Muscle layer of duodenum (tissue), 2 donors: Measurements from ENCODE around the gene IRF6.

ENCODE experiments used
- H3K27ac ChIP-seq: one replicate; pipeline ENCODE4 v1.7.0; 2013; ENCODE audit warnings: mild to moderate bottlenecking, low read length
- H3K27me3 ChIP-seq: one replicate; pipeline ENCODE4 v1.7.0; 2013; ENCODE audit warnings: low read depth, mild to moderate bottlenecking, control low read depth, low read length
- H3K36me3 ChIP-seq, 2 donors: one replicate each; pipeline ENCODE4 v1.7.0; 2013; ENCODE audit warnings: low read length in 2 of 2, control low read depth in 1 of 2, mild to moderate bottlenecking in 1 of 2; ENCODE audit not compliant: insufficient read depth in 2 of 2, control insufficient read depth in 1 of 2
- H3K4me1 ChIP-seq, 2 donors: one replicate each; pipeline ENCODE4 v1.7.0; 2013; ENCODE audit warnings: low read length in 2 of 2, mild to moderate bottlenecking in 2 of 2, control low read depth in 1 of 2, moderate library complexity in 1 of 2; ENCODE audit not compliant: insufficient read depth in 2 of 2, control insufficient read depth in 1 of 2
- H3K4me3 ChIP-seq, 2 donors: one replicate each; pipeline ENCODE4 v1.7.0; 2013; ENCODE audit warnings: low read length in 2 of 2, low read depth in 1 of 2, mild to moderate bottlenecking in 1 of 2
- H3K9me3 ChIP-seq, 2 donors: one replicate each; pipeline ENCODE4 v1.7.0; 2013; ENCODE audit warnings: low read length in 2 of 2, control low read depth in 1 of 2, mild to moderate bottlenecking in 1 of 2; ENCODE audit not compliant: control insufficient read depth in 1 of 2
- donor health status: healthy.

Gene IRF6

DNA sequence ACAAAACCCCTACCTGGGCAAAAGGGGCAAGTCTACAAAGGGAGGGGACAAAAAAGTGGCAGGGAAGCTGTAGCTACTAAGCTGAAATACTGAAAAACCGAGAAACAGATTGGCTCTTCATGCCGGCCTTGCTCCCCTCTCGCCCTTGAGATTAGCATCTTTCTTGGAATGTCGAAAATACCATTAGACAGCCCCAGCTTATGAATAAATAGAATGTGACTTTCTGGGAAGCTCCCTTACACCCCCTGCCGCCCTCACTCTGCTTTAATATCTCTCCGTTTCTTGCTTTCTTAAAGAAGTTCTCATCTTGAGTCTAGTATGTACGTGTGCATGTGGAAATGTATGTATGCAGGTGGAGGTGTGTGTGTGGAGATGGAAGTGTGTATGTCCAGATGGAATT is 36.0 kb downstream of the IRF6 start:
- Histone ChIP-seq H3K36me3 (no peaks in the 10 kb centered on the region), H3K27ac (peak overlapping the region; percentile 89), H3K9me3 (no peaks in the 10 kb centered on the region), H3K27me3 (no peaks in the 10 kb centered on the region), H3K4me3 (peak overlapping the region; percentile 21 to 52), H3K4me1 (peaks cover 11 to 36% of the 10 kb centered on the region in 2 donors)

GRCh38 chr1:209769171-209769904 is 36.6 kb downstream of the IRF6 start:
- H3K4me1 ChIP-seq: peaks cover 11 to 36% of the 10 kb centered on the region in 2 donors
- H3K27ac ChIP-seq: peak overlapping the region; percentile 89
- H3K36me3 ChIP-seq: no peaks in the 10 kb centered on the region
- peak overlapping the region; percentile 21 to 52 for H3K4me3 ChIP-seq
- H3K27me3 ChIP-seq: no peaks in the 10 kb centered on the region
- no peaks in the 10 kb centered on the region for H3K9me3 ChIP-seq

DNA sequence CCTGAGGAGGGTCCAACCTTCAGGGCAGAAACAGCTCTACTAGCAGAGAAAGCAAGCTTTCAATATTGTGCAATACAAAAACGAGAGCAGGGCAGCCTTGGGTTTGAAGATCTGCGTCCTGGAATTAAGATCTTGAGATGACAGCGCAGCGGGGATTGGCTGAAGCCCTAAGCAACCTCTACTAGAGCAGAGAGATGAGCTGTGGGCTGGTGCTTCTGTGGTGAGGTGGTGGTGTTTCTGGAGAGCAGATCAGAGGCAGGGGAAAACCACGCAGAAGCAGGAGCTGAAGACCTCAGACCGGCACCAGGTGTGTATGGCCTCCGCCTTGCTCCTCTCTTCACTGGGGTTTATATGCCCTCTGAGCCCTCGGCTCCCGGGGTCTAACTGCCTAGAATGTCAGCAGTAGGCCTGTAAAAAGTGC is 37.6 kb downstream of the IRF6 start:
- peak overlapping the region; percentile 21 to 52 for H3K4me3 ChIP-seq
- peaks cover 11 to 36% of the 10 kb centered on the region in 2 donors for H3K4me1 ChIP-seq
- H3K27me3 ChIP-seq: no peaks in the 10 kb centered on the region
- no peaks in the 10 kb centered on the region for H3K9me3 ChIP-seq
- H3K36me3 ChIP-seq: no peaks in the 10 kb centered on the region
- H3K27ac ChIP-seq: peak overlapping the region; percentile 89

DNA sequence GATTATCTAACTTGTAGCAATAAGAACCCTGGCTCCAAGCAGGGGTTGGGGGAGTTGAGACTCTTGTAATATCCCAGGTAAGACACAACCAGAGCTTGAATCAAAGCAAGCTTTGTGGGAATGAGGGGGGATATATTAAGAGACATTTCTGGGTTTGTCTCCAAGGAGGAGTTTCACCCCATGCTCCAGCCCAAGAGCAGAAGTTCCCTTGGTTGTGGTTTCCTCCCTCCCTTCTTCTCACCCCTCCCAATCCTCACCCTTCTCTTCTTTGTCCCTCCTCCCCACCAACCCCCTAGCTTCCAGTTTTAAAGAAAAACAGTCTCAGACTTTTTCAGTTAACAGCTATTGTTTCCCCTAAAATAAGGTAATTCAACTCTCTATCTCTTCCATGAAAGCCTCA is 38.2 kb downstream of the IRF6 start:
- Histone ChIP-seq H3K9me3 (no peaks in the 10 kb centered on the region), H3K36me3 (no peaks in the 10 kb centered on the region), H3K27ac (peak overlapping the region; percentile 89), H3K4me1 (peaks cover 11 to 36% of the 10 kb centered on the region in 2 donors), H3K4me3 (peak overlapping the region in 1 of 2 donors; percentile 5), H3K27me3 (no peaks in the 10 kb centered on the region)

DNA sequence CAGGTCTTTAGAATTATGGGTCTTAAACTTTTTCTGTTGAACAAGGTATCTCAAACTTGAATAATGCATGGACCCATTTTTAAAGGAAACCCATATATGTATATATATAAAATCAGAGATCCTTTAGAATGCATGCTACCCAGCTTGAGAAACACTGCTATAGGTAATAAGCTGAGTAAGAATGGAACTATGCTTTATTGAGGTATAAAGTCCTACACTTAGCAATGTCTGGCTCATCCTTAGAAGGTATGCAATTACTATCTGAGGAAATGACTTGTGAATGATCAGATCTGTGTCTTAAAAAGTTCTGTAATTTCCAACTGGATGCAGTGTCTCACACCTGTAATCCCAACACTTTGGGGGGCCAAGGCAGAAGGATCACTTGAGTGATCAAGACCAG is 38.8 kb downstream of the IRF6 start:
- no peaks in the 10 kb centered on the region for H3K27me3 ChIP-seq
- H3K27ac ChIP-seq: no peak overlapping the region

DNA sequence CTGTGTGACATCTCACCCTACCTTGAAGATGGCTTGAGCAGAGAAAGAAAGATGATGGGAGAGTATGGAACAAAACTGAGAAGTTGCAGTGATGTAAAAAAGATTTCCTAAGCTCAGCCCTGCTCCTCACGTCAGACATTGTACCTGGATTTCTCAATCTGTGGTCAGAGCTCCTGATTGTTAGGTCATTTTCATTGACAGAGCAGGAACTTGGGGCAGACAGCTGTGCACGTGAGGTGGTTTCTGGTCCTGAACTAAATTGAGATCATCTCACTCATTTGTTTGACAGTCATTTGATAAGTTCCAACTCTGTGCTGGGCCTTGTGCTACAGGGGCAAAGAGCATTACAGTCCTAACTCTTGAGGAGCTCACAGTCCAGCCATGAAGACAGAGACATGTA is 39.9 kb downstream of the IRF6 start:
- no peak overlapping the region for H3K27ac ChIP-seq
- no peak overlapping the region for H3K4me3 ChIP-seq
- no peaks in the 10 kb centered on the region for H3K9me3 ChIP-seq
- H3K27me3 ChIP-seq: no peaks in the 10 kb centered on the region
- peaks cover 11 to 33% of the 10 kb centered on the region in 2 donors for H3K4me1 ChIP-seq
- H3K36me3 ChIP-seq: no peaks in the 10 kb centered on the region

More for the DNA sequence above, 38.8 kb downstream of the IRF6 start:
- Histone ChIP-seq H3K9me3 (no peaks in the 10 kb centered on the region), H3K4me3 (no peak overlapping the region), H3K36me3 (no peaks in the 10 kb centered on the region), H3K4me1 (peaks cover 11 to 36% of the 10 kb centered on the region in 2 donors)

DNA sequence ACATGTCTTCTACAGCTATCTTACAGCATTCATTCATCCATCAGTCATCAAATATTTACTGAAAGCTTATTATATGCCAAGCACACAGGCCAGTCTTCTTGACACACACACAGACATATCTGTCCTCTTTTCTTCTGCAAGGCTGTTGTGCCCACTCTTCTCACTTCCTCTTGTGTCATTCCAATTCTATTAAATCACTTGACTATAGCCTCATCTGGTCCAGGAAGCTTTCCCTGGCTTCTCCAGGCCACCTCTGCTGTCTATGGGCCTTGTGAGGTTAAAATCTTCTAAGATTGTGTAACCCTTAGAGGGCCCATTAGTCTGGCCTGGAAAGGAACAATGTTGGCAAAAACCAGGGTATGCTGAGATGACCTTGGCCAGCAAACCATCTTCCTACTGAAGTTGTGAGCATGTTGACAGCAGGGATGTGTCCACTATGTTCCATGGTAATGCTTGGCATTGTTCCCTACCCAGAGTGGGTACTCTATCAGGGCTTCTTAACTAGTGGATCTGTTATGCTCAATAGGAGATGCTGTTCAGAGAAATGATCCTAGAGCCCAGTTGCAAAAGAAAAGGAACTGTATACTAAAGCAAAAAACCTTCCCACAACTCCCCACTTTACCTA is 44.8 kb downstream of the IRF6 start:
- no peaks in the 10 kb centered on the region for H3K27me3 ChIP-seq
- H3K4me1 ChIP-seq: no peaks in the 10 kb centered on the region
- no peaks in the 10 kb centered on the region for H3K9me3 ChIP-seq
- H3K4me3 ChIP-seq: no peak overlapping the region
- H3K36me3 ChIP-seq: no peaks in the 10 kb centered on the region
- no peak overlapping the region for H3K27ac ChIP-seq

- H3K4me1 ChIP-seq: no peaks in the 10 kb centered on the region
- H3K4me3 ChIP-seq: no peak overlapping the region
- H3K27ac ChIP-seq: no peak overlapping the region
- no peaks in the 10 kb centered on the region for H3K9me3 ChIP-seq
- no peaks in the 10 kb centered on the region for H3K36me3 ChIP-seq
- no peaks in the 10 kb centered on the region for H3K27me3 ChIP-seq
These were observed 46.0 kb downstream of the IRF6 start for GRCh38 chr1:209759829-209760359.

GRCh38 chr1:209758400-209758799 is 47.5 kb downstream of the IRF6 start:
- Histone ChIP-seq H3K9me3 (no peaks in the 10 kb centered on the region), H3K4me1 (no peaks in the 10 kb centered on the region), H3K27ac (no peak overlapping the region), H3K36me3 (no peaks in the 10 kb centered on the region), H3K4me3 (peak overlapping the region in 1 of 2 donors; percentile 21), H3K27me3 (no peaks in the 10 kb centered on the region)

GRCh38 chr1:209756615-209757445 is 49.1 kb downstream of the IRF6 start:
- Histone ChIP-seq H3K4me3 (peak overlapping the region; percentile 6 to 32), H3K36me3 (no peaks in the 10 kb centered on the region), H3K27me3 (no peaks in the 10 kb centered on the region), H3K9me3 (no peaks in the 10 kb centered on the region), H3K27ac (peak overlapping the region; percentile 57), H3K4me1 (no peaks in the 10 kb centered on the region)
